AML-193 (cell line): ENCODE measurements around the gene C20orf202.

Experiments
- DNase-seq, 2 experiments: peaks; one replicate each; lab custom pipeline; 2025; lab: John Stamatoyannopoulos, UW

Gene C20orf202

DNA sequence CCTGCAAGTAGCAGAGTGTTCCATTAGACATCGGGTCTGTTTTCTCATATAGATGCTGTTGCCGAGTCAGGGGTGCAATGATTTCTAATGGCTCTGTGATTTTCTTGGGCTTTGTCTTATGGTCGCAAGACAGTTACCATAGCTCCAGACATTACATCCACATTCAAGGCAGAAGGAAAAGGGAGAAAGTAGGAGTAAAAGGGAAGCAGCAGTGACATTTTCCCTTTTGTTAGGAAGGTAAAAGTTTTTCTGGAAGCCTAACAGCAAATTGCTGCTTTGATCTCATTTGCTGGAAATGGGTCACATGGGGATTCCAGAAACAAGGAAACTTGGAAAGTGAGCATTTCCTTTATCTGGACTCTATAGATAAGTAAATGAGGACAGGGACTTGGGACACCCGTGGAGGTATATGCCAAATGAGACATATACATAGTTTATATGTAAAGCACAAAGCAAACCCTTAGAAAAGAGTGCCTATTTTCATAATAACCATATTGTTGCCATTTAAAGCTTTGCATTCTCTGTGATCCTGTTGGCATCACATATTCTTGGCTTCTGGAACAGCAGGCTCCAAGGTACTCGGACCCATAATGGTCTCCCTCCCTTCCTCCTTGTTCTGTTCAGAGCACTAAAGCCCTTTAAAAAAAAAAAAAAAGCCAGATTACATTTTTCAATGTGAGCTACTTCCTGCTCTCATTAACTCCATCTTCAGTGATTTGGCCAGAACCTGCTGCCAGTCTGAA lies at the start of gene C20orf202:
Gene C20orf202 (plus strand): TSS at position 693 of the 743 bp plus-strand sequence. CDS start 132 bp downstream, outside the sequence.
- DNase-seq, result no peak

GRCh38 chr20:1154226-1154625 lies 49.0 kb upstream of the C20orf202 start:
- DNase-seq, result no peak

DNA sequence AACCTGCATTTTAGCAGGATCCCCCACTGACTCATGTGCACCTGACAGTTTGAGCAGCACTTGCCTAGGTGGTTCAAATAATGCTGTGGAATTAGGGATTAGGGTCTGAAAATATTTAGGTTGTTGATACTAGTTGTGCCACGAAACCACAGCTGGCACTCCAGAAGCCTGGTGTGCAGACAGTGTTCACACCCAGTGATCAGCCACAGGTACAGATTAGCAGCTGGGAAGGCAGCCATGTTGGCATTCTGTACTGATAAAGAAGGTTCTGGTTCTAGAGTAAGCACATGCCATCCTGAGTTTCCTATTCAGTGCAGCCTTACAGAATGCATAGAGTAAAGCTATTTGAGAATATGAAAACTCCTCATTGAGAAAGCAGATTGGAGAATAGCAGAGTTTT lies 48.6 kb upstream of the C20orf202 start:
- no peak for DNase-seq

DNA sequence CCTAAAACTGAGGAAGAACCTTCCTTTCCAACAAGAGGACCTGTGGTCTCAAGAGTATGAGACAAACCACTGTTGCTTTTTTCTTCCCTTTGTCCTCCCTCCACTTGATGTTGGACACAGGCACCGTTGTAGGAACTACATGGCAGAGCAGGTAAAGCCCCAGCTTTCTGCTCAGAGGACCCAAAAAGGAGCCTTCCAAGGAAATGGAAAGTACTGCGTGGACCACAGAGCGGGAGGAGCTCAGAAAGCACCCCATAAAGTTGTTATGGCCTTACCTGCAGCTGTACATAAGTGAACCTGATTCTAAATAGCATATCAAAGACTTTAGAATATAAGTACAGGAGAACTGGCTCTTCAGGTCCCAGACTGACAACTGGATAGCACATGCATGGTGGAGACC lies 47.9 kb upstream of the C20orf202 start:
- no peak for DNase-seq

DNA sequence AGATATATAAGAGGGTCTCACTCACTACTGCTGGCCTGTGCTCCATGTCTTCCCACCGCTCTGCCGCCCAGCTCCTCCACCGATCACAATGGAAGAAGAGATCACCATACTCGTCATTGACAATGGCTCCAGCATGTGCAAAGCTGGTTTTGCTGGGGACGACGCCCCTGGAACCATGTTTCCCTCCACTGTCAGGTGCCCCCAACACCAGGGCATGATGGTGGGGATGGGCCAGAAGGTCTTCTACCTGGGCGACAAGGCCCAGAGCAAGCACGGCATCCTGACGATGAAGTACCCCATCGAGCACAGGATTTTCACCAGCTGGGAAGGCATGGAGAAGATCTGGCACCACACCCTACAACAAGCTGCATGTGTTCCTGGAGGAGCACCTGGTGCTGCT lies 42.8 kb upstream of the C20orf202 start:
- no peak for DNase-seq

DNA sequence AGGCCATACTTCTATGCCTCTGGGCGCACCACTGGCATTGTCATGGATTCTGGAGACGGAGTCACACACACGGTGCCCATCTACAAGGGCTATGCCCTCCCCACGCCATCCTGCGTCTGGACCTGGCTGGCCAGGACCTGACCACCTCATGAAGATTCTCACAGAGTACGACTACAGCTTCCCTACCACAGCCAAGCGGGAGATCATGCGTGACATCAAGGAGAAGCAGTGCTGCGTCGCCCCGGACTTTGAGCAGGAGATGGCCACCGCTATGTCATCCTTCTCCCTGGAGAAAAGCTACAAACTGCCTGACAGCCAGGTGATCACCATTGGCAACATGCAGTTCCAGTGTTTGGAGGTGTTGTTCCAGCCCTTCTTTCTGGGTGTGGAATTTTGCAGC lies 42.3 kb upstream of the C20orf202 start:
- DNase-seq, result no peak

DNA sequence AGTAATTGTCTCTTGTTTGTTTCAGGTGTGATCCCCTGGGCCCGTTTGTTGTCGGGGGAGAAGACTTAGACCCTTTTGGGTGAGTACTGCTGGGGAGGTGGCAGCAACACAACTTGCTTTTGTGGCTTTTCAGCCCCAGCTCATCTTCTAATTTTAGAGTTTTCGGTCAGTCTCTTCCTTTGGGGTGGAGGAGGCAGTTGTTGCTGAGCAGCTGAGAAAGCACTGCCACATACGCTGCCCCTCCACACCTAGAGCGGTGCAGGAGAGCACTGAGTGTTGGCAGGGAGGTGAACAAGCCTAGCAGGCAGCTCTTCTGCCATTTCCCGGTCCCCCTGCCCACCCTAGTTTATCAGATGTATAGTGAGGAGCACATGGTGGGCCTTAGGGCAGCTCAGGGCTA lies 40.1 kb upstream of the C20orf202 start:
- DNase-seq, result no peak

- no peak for DNase-seq
Observed at GRCh38 chr20:1163653-1164052, 39.6 kb upstream of the C20orf202 start.

GRCh38 chr20:1164871-1165270 lies 38.4 kb upstream of the C20orf202 start:
- no peak for DNase-seq

GRCh38 chr20:1165521-1165920 lies 37.7 kb upstream of the C20orf202 start:
- no peak for DNase-seq

DNA sequence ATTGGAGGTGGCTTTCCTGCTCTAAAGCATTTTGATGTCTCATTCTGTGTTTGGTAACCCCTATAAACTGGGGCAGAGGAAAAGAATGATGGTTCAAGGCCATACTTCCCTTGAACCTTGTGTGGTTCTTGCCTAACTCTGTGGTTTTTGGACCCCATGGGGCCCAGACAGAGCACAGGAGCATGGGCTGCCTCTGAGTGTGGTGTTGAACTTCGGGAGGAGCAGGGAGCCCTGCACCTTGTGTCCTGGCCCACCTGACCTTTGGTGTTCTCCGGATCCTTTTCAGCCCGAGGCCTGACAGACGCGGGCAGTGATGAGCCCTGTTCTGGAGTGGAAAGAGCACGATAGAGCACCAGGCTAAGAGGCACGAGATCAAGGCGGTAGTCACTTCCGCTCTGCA lies 37.3 kb upstream of the C20orf202 start:
- peak in 1 of 2 experiments; percentile 4 for DNase-seq

- DNase-seq, result no peak
Observed at GRCh38 chr20:1166948-1167720, 36.1 kb upstream of the C20orf202 start.

GRCh38 chr20:1169224-1169623 lies 34.0 kb upstream of the C20orf202 start:
- no peak for DNase-seq

DNA sequence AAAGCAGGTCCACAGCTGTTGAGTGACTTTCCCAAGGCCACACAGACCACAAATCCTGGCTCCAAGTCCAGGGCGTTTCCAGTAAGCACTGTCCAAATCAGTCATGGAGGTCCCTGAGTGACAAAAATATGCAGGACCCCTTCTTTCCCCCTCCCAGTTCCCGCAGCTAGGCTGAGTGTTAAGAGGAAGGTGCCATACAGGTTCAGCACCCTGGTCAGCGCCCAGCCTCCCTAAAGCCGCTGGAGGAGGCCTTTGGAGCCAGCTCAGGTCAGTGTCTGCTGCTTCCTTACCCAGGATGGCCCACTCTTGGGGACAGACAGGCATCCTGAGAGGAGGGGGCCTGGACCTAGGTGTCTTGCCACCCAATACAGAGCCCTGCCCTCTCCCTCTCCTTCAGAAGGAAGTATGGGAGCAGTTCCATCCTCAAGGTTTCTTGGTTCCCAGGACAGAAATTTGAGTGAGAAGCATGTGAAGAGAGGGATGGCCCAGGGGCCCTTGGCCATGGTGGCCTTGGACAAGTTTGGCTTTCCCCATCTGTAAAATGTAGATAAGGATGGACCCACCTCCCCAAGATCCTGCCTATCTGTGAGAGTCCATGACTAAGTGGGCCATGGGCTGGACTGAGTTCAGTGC lies 31.7 kb upstream of the C20orf202 start:
- DNase-seq, result peak in 1 of 2 experiments; percentile 13

DNA sequence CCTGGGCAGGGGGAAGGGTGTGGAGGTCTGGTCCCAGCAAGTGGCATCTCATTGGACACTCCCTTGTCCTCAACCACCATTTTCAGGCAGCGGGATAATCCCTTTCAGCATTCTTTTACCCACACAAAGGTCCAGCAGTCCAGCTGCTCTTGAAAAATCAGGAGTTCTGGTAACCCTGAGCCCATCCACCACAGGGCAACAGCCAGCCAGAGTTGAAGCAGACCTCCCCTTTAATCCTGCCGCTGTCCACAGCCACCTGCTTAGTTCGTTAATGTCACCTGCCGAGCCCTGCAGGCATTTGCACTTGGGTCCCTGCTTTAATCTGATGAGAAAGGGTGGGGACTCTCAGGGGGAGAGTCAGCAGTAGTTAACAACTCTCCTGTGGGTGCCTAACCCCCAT lies 29.6 kb upstream of the C20orf202 start:
- no peak for DNase-seq

- DNase-seq, result no peak
Observed at GRCh38 chr20:1174787-1175186, 28.5 kb upstream of the C20orf202 start.

DNA sequence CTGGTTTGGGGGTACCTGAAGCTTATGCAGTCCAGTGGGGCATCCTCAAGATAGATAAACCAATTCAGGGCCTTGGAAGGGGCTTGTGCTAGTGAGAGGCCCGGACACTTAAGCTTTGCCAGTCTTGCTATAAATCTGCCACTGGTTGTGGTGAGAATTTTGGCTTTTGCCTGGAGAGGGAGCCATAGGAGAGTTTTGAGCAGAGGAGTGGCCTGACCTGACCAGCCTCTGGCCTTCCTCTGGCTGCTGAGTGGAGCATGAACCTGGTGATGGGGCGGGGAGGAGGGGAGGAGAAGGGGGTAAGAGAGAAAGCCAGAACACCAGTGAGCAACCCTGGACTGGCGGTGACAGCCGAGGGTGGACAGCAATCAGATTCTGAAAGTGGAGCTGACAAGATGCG lies 25.6 kb upstream of the C20orf202 start:
- no peak for DNase-seq

- no peak for DNase-seq
Observed at GRCh38 chr20:1178103-1178502, 25.2 kb upstream of the C20orf202 start.

GRCh38 chr20:1178623-1179022 lies 24.6 kb upstream of the C20orf202 start:
- DNase-seq, result no peak

- DNase-seq, result no peak
Observed at GRCh38 chr20:1180949-1181348, 22.3 kb upstream of the C20orf202 start.

- no peak for DNase-seq
Observed at GRCh38 chr20:1182106-1182505, 21.1 kb upstream of the C20orf202 start.

DNA sequence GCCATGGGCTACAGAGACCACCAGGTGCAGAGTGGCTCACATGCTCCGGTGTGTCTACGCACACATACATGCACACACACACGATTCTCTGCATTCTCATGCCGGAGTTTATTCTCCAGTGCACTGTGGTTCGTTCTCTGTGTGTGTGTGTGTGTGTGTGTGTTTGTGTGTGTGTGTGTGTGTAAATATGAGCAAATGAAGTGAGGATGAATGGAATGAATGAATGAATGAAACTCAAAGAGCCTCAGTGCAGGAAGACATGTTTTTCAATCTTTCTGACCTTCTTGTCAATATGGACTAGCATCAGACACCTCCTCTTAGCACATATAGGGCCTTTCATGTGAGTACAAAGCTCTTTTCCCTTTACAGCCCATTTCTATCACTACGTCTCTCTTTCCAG lies 20.1 kb upstream of the C20orf202 start:
- no peak for DNase-seq

DNA sequence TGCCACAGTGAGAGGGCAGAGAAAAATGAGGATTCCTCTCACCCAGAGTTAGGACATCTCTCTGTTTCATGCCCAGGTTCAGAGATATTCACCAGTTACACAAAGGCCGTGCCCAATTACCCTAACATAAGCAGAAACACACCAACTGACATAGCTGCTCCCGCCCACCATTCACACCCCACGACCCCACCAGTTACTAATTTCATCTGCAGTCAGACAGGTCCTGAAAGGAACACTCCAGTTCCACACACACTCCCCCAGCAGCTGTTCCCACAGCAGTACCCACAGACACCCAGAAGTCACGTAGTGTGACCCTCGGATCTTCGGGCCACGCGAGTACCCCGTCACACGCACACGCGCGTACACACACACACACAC lies 19.0 kb upstream of the C20orf202 start:
- no peak for DNase-seq
